ENCODE data around the gene DSG2.

DSG2 gene

DNA sequence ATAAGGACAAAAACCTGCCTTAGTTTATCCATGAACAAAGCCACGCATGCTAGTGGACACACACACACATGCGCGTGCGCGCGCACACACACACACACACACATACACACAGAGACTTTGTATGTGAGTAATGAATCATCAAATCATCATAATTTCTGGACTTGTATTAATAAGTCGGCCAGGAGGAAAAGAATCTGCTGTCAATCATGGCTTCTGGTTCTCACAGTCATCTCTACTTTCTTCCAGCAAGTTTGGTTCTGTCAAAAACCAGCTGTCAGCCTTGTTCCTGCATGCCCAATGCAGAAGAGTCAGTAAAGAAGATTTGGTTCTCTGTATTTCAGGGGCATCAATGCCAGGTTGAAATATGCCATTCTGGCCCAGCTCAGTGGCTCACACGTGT lies 92.6 kb downstream of the DSG2 start:
- no peak for DNase-seq

DNA sequence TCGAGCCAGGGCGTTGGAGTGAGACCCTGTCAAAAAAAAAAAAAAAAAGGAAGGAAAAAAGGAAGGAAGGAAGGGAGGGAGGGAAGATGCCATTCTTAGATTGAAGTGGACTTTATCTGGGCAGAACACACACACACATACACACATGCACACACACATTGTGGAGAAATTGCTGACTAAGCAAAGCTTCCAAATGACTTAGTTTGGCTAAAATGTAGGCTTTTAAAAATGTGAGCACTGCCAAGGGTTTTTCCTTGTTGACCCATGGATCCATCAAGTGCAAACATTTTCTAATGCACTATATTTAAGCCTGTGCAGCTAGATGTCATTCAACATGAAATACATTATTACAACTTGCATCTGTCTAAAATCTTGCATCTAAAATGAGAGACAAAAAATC lies 93.1 kb downstream of the DSG2 start:
- DNase-seq = no peak

DNA sequence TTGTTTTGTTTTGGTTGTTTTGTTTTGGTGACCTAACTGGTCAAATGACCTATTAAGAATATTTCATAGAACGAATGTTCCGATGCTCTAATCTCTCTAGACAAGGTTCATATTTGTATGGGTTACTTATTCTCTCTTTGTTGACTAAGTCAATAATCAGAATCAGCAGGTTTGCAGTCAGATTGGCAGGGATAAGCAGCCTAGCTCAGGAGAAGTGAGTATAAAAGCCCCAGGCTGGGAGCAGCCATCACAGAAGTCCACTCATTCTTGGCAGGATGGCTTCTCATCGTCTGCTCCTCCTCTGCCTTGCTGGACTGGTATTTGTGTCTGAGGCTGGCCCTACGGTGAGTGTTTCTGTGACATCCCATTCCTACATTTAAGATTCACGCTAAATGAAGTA lies 93.7 kb downstream of the DSG2 start, which contains the start of gene TTR:
Gene TTR (plus strand): TSS at position 250 of the 400 bp plus-strand sequence. CDS start 26 bp downstream, at position 276.
- DNase-seq = no peak

DNA sequence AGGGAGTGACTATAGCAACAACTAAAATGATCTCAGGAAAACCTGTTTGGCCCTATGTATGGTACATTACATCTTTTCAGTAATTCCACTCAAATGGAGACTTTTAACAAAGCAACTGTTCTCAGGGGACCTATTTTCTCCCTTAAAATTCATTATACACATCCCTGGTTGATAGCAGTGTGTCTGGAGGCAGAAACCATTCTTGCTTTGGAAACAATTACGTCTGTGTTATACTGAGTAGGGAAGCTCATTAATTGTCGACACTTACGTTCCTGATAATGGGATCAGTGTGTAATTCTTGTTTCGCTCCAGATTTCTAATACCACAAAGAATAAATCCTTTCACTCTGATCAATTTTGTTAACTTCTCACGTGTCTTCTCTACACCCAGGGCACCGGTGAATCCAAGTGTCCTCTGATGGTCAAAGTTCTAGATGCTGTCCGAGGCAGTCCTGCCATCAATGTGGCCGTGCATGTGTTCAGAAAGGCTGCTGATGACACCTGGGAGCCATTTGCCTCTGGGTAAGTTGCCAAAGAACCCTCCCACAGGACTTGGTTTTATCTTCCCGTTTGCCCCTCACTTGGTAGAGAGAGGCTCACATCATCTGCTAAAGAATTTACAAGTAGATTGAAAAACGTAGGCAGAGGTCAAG lies 94.7 kb downstream of the DSG2 start:
- DNase-seq = no peak

DNA sequence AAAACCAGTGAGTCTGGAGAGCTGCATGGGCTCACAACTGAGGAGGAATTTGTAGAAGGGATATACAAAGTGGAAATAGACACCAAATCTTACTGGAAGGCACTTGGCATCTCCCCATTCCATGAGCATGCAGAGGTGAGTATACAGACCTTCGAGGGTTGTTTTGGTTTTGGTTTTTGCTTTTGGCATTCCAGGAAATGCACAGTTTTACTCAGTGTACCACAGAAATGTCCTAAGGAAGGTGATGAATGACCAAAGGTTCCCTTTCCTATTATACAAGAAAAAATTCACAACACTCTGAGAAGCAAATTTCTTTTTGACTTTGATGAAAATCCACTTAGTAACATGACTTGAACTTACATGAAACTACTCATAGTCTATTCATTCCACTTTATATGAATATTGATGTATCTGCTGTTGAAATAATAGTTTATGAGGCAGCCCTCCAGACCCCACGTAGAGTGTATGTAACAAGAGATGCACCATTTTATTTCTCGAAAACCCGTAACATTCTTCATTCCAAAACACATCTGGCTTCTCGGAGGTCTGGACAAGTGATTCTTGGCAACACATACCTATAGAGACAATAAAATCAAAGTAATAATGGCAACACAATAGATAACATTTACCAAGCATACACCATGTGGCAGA lies 97.3 kb downstream of the DSG2 start:
- no peak for DNase-seq

DNA sequence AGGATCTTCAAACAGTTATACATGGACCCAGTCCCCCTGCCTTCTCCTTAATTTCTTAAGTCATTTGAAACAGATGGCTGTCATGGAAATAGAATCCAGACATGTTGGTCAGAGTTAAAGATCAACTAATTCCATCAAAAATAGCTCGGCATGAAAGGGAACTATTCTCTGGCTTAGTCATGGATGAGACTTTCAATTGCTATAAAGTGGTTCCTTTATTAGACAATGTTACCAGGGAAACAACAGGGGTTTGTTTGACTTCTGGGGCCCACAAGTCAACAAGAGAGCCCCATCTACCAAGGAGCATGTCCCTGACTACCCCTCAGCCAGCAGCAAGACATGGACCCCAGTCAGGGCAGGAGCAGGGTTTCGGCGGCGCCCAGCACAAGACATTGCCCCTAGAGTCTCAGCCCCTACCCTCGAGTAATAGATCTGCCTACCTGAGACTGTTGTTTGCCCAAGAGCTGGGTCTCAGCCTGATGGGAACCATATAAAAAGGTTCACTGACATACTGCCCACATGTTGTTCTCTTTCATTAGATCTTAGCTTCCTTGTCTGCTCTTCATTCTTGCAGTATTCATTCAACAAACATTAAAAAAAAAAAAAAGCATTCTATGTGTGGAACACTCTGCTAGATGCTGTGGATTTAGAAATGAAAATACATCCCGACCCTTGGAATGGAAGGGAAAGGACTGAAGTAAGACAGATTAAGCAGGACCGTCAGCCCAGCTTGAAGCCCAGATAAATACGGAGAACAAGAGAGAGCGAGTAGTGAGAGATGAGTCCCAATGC lies 98.3 kb downstream of the DSG2 start:
- no peak for DNase-seq

DNA sequence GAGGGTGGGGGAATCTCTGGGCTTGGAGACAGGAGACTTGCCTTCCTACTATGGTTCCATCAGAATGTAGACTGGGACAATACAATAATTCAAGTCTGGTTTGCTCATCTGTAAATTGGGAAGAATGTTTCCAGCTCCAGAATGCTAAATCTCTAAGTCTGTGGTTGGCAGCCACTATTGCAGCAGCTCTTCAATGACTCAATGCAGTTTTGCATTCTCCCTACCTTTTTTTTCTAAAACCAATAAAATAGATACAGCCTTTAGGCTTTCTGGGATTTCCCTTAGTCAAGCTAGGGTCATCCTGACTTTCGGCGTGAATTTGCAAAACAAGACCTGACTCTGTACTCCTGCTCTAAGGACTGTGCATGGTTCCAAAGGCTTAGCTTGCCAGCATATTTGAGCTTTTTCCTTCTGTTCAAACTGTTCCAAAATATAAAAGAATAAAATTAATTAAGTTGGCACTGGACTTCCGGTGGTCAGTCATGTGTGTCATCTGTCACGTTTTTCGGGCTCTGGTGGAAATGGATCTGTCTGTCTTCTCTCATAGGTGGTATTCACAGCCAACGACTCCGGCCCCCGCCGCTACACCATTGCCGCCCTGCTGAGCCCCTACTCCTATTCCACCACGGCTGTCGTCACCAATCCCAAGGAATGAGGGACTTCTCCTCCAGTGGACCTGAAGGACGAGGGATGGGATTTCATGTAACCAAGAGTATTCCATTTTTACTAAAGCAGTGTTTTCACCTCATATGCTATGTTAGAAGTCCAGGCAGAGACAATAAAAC lies 100.2 kb downstream of the DSG2 start:
- DNase-seq = no peak

Measured in amygdala (tissue), 56 donors.